HG02852 (cell line): ENCODE results near the gene ZSCAN29.
"Not testable (repeated sequence)": the region's sequence is repeated elsewhere in the genome, so short reads cannot be mapped to it uniquely, and the experiment has no call there.

Experiments used
- ATAC-seq: cut with Tn5 transposase; IDR thresholded peaks from one replicate; pipeline ENCODE4 v1.9.1; 2021; ENCODE audit warnings: mild to moderate bottlenecking, moderate library complexity; ENCODE audit not compliant: unreplicated experiment

Gene ZSCAN29

GRCh38 chr15:43370975-43371974 lies at the start of gene ZSCAN29, which contains the start of gene TUBGCP4:
TSS of gene ZSCAN29 (minus strand) at chr15:43371043. CDS start at chr15:43369913, 1,130 bp downstream.
TSS of gene TUBGCP4 (plus strand) at chr15:43371101. CDS start at chr15:43371355, 254 bp downstream.
- peak; percentile 76 for ATAC-seq

- no peak for ATAC-seq
Measured at GRCh38 chr15:43420435-43420834, 49.6 kb upstream of the ZSCAN29 start.

GRCh38 chr15:43414196-43414595 lies 43.4 kb upstream of the ZSCAN29 start:
- no peak for ATAC-seq

GRCh38 chr15:43412096-43412495 lies 41.3 kb upstream of the ZSCAN29 start:
- no peak for ATAC-seq

- ATAC-seq: no peak
Measured at GRCh38 chr15:43410572-43411214, 39.9 kb upstream of the ZSCAN29 start.

- no peak for ATAC-seq
Measured at GRCh38 chr15:43408789-43409188, 37.9 kb upstream of the ZSCAN29 start.

GRCh38 chr15:43406808-43407207 lies 36.0 kb upstream of the ZSCAN29 start:
- ATAC-seq: no peak

- no peak for ATAC-seq
Measured at GRCh38 chr15:43406189-43406588, 35.3 kb upstream of the ZSCAN29 start.

- no peak for ATAC-seq
Measured at GRCh38 chr15:43404130-43404529, 33.3 kb upstream of the ZSCAN29 start.

GRCh38 chr15:43403616-43404015 lies 32.8 kb upstream of the ZSCAN29 start:
- no peak for ATAC-seq

- no peak for ATAC-seq
Measured at GRCh38 chr15:43402255-43402654, 31.4 kb upstream of the ZSCAN29 start.

GRCh38 chr15:43393592-43393991 lies 22.7 kb upstream of the ZSCAN29 start:
- not testable (repeated sequence) for ATAC-seq

GRCh38 chr15:43390723-43391122 lies 19.9 kb upstream of the ZSCAN29 start:
- no peak for ATAC-seq

- no peak for ATAC-seq
Measured at GRCh38 chr15:43383070-43383469, 12.2 kb upstream of the ZSCAN29 start.

- ATAC-seq: no peak
Measured at GRCh38 chr15:43382310-43382709, 11.5 kb upstream of the ZSCAN29 start.

- ATAC-seq: no peak
Measured at GRCh38 chr15:43378601-43379000, 7.8 kb upstream of the ZSCAN29 start.

- ATAC-seq: no peak
Measured at GRCh38 chr15:43376017-43376705, 5.3 kb upstream of the ZSCAN29 start.

GRCh38 chr15:43370310-43370974 lies 401 bp downstream of the ZSCAN29 start:
- peak; percentile 31 for ATAC-seq

GRCh38 chr15:43361313-43361903 lies 9.4 kb downstream of the ZSCAN29 start:
- no peak for ATAC-seq

- no peak for ATAC-seq
Measured at GRCh38 chr15:43360821-43361220, 10.0 kb downstream of the ZSCAN29 start.
